ENCODE results near the gene FYB1.

DNA sequence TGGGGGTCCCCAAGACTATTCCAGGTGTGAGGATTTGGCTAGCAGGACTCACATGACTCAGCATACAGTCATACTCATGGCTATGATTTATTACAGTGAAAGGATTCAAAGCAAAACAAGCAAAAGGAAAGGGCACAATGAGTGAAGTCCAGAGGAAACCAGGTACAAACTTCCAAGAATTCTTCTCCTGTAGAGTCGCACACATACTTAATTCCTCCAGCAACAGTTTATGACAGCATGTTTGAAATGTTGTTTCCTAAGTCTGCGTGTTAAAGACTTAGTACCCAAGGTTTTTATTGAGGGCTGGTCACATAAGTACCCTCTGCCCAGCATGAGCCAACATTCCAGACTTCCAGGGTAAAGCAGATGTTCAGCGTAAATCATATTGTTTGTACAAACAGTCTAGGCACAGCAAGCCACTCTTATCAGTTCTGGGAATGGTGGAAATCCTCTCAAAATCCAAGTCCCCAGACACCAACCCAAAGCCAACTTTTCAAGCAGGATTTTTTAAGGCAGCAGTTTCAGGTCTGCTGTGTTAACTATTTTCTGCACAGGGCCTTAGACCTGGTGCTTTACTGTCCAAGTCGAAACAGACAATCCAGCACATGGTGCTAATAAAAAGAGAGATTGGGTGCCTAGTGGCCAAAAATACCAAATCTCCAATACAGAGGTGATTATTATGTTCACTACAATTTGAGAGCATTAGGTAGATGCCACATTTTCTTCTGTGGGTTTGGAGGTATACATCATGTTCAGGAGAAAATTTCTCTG, 126.6 kb downstream of the FYB1 start:
- TF ChIP-seq, protein P1, sequence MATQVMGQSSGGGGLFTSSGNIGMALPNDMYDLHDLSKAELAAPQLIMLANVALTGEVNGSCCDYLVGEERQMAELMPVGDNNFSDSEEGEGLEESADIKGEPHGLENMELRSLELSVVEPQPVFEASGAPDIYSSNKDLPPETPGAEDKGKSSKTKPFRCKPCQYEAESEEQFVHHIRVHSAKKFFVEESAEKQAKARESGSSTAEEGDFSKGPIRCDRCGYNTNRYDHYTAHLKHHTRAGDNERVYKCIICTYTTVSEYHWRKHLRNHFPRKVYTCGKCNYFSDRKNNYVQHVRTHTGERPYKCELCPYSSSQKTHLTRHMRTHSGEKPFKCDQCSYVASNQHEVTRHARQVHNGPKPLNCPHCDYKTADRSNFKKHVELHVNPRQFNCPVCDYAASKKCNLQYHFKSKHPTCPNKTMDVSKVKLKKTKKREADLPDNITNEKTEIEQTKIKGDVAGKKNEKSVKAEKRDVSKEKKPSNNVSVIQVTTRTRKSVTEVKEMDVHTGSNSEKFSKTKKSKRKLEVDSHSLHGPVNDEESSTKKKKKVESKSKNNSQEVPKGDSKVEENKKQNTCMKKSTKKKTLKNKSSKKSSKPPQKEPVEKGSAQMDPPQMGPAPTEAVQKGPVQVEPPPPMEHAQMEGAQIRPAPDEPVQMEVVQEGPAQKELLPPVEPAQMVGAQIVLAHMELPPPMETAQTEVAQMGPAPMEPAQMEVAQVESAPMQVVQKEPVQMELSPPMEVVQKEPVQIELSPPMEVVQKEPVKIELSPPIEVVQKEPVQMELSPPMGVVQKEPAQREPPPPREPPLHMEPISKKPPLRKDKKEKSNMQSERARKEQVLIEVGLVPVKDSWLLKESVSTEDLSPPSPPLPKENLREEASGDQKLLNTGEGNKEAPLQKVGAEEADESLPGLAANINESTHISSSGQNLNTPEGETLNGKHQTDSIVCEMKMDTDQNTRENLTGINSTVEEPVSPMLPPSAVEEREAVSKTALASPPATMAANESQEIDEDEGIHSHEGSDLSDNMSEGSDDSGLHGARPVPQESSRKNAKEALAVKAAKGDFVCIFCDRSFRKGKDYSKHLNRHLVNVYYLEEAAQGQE (IDR thresholded peaks at IDR 0.05; ENCODE audit: unreplicated experiment) = no peak
- TF ChIP-seq EZH2 (IDR thresholded peaks at IDR 0.05; ENCODE audit: low read depth, unreplicated experiment) (no peak), POLR2AphosphoS5 (IDR thresholded peaks at IDR 0.05; ENCODE audit: low read depth) (no peak), CREB1 (CRISPR knock-in tag; IDR thresholded peaks at IDR 0.05; ENCODE audit: low read depth) (no peak), JUNB (IDR thresholded peaks at IDR 0.05; ENCODE audit: unreplicated experiment) (no peak), EZH2phosphoT487 (IDR thresholded peaks at IDR 0.05; ENCODE audit: unreplicated experiment) (no peak), STAT1 (IDR thresholded peaks at IDR 0.05; ENCODE audit: unreplicated experiment) (no peak)
- TF ChIP-seq, protein P2, sequence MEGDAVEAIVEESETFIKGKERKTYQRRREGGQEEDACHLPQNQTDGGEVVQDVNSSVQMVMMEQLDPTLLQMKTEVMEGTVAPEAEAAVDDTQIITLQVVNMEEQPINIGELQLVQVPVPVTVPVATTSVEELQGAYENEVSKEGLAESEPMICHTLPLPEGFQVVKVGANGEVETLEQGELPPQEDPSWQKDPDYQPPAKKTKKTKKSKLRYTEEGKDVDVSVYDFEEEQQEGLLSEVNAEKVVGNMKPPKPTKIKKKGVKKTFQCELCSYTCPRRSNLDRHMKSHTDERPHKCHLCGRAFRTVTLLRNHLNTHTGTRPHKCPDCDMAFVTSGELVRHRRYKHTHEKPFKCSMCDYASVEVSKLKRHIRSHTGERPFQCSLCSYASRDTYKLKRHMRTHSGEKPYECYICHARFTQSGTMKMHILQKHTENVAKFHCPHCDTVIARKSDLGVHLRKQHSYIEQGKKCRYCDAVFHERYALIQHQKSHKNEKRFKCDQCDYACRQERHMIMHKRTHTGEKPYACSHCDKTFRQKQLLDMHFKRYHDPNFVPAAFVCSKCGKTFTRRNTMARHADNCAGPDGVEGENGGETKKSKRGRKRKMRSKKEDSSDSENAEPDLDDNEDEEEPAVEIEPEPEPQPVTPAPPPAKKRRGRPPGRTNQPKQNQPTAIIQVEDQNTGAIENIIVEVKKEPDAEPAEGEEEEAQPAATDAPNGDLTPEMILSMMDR (conservative IDR thresholded peaks at IDR 0.05; ENCODE audit: low read depth in 2 of 2) = no peak
- TF ChIP-seq, protein P3, sequence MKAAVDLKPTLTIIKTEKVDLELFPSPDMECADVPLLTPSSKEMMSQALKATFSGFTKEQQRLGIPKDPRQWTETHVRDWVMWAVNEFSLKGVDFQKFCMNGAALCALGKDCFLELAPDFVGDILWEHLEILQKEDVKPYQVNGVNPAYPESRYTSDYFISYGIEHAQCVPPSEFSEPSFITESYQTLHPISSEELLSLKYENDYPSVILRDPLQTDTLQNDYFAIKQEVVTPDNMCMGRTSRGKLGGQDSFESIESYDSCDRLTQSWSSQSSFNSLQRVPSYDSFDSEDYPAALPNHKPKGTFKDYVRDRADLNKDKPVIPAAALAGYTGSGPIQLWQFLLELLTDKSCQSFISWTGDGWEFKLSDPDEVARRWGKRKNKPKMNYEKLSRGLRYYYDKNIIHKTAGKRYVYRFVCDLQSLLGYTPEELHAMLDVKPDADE (IDR thresholded peaks at IDR 0.05) = no peak

All from GM23338 (cell line).